ENCODE results near the gene ASB2. TPM values are rescaled to one million over a fixed set of nuclear protein-coding genes. Genes with fewer than 3 reads are reported as not detected.

ASB2 gene
- total RNA-seq, 1 experiment from 2014 or later = not detected

DNA sequence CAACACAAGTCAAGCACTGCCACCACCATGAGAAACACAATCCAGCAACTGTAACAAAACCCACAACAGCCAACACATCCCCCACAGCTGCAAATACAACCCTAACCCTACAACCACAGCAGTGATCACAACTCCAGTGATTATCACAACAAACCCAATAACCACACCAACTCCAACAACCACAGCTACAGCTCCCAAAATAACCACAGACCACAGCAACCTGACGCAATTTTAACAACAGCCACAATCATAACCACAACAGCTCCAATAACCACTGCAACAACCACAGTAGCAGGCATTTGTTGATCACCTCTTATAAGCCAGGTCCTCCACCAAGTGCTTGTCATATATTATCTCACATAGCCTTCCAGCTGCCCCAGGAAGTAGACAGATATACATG lies 91.4 kb downstream of the ASB2 start:
- no peak for DNase-seq (ENCODE audit: extremely low read depth, low read depth)

Small RNA genes within 50 kb of the gene (small RNA-seq; reads per million reads assigned to genes)
- gene MIR4506 = 0 reads per million in 2 experiments

Other genes starting within 250 kb of the ASB2 start
- gene PRIMA1, start 188.1 kb downstream of the ASB2 start, total RNA-seq (2014; rRNA removed; shearing (Covaris generic)) = 0.02 and 0.40 TPM in 2 replicates
- not detected in 2 replicates for gene FAM181A, start 49.2 kb downstream of the ASB2 start, total RNA-seq (2014; rRNA removed; shearing (Covaris generic))
- not detected in 2 replicates for gene CCDC197, start 20.7 kb upstream of the ASB2 start, total RNA-seq (2014; rRNA removed; shearing (Covaris generic))
- 0.72 and 0.74 TPM in 2 replicates for gene OTUB2, start 49.8 kb upstream of the ASB2 start, total RNA-seq (2014; rRNA removed; shearing (Covaris generic))
- gene DDX24, start 104.6 kb upstream of the ASB2 start, total RNA-seq (2014; rRNA removed; shearing (Covaris generic)) = 89.8 and 101 TPM in 2 replicates
- gene IFI27L1, start 104.7 kb upstream of the ASB2 start, total RNA-seq (2014; rRNA removed; shearing (Covaris generic)) = 9.7 and 9.9 TPM in 2 replicates
- 1.6 and 2.5 TPM in 2 replicates for gene IFI27, start 134.2 kb upstream of the ASB2 start, total RNA-seq (2014; rRNA removed; shearing (Covaris generic))
- 68.9 and 99.6 TPM in 2 replicates for gene IFI27L2, start 153.0 kb upstream of the ASB2 start, total RNA-seq (2014; rRNA removed; shearing (Covaris generic))
- 0.35 TPM in 1 of 2 replicates, not detected in the other for gene PPP4R4, start 197.8 kb upstream of the ASB2 start, total RNA-seq (2014; rRNA removed; shearing (Covaris generic))

Data from NCI-H460 (cell line).